VCaP (cell line): ENCODE data around the gene ACTG2.

Experiments used
- H3K27ac ChIP-seq: fragments of 450-650 bp; 2 replicates; pipeline ENCODE4 v1.5.1; 2017
- CTCF ChIP-seq: fragments of 450-650 bp; conservative IDR thresholded peaks from 2 replicates; pipeline ENCODE4 v1.5.1; 2017; ENCODE audit warnings: mild to moderate bottlenecking, moderate library complexity

Gene ACTG2

GRCh38 chr2:73956218-73956865, 63.5 kb downstream of the ACTG2 start:
- H3K27ac ChIP-seq = no peak overlapping the region

GRCh38 chr2:73961274-73961673, 68.5 kb downstream of the ACTG2 start:
- no peak overlapping the region for H3K27ac ChIP-seq
- no peak for TF ChIP-seq CTCF

More at GRCh38 chr2:73956218-73956865, 63.5 kb downstream of the ACTG2 start:
- no peak for TF ChIP-seq CTCF

GRCh38 chr2:73961823-73962615, 69.2 kb downstream of the ACTG2 start:
- TF ChIP-seq CTCF = no peak
- no peak overlapping the region for H3K27ac ChIP-seq

GRCh38 chr2:73962798-73963197, 70.0 kb downstream of the ACTG2 start:
- H3K27ac ChIP-seq = no peak overlapping the region
- TF ChIP-seq CTCF = no peak

- no peak overlapping the region for H3K27ac ChIP-seq
- TF ChIP-seq CTCF = no peak
These were observed 70.7 kb downstream of the ACTG2 start for GRCh38 chr2:73963385-73964120.

- no peak overlapping the region for H3K27ac ChIP-seq
- TF ChIP-seq CTCF = no peak
These were observed 71.4 kb downstream of the ACTG2 start for GRCh38 chr2:73964223-73964622.

GRCh38 chr2:73965053-73965452, 72.2 kb downstream of the ACTG2 start:
- H3K27ac ChIP-seq = no peak overlapping the region
- TF ChIP-seq CTCF = no peak
